NCI-H1436 treated with DMSO at 0.1 percent for 48 hours (cell line): ENCODE results near the gene KCNJ14.

ENCODE experiments used
- DNase-seq: peaks from one replicate; lab custom pipeline; 2025; lab: John Stamatoyannopoulos, UW

Gene KCNJ14

DNA sequence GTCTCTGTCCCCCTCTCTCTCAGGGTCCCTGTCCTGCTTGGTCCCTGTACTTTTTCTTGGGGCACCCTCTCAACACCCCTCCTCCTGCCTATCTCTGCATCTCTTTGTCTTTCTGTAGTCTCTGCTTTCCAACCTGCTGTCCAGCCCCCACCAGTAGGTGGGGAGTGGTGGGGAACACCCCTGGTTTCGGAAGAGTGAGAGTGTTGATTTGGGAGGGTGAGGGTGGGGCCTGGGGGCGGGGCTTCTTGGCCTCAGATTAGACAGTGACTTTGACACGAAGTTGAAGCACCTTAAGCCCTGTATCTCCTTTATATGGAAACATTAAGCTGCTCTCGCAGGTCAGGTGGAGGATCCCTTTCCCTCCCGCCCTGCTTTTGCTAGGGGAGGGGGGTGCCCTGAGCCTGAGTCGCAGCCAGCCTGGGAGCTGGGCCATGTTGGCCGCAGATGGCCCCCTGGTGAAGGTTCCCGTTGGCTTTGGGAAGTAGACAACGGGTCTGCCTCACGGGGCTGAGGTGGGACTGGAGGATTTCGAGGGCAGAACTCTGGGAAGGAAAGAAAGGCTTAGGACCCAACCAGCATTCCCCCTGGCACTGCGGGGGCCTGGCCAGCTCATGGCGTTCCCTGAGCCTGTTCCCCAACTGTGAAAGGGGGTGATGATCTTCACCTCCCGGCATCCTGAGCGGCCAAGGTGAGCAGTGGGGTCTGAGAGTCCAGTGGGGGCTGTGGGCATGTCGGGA, at the start of gene KCNJ14:
TSS of gene KCNJ14 (plus strand) at position 404 of the 737 bp plus-strand sequence. CDS start 6,151 bp downstream, outside the sequence.
- DNase-seq, result no peak

DNA sequence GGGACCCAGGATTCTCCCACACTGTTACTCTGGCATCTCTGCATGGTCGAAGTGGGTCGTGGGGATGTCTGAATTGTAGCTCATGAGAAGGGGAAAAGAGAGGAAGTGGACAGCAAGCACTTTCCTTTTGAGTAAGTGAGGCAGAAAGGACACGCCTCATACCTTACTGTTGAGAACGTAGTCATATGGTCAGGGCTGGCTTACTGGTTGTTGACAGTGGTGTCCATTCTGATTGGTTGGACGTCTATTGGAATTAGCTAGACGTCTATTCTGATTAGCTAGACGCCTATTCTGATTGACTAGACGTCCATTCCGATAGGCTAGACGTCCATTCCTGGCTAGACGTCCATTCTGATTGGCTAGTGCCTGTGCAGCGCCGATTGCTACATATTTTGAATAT, 49.5 kb upstream of the KCNJ14 start:
- no peak for DNase-seq

DNA sequence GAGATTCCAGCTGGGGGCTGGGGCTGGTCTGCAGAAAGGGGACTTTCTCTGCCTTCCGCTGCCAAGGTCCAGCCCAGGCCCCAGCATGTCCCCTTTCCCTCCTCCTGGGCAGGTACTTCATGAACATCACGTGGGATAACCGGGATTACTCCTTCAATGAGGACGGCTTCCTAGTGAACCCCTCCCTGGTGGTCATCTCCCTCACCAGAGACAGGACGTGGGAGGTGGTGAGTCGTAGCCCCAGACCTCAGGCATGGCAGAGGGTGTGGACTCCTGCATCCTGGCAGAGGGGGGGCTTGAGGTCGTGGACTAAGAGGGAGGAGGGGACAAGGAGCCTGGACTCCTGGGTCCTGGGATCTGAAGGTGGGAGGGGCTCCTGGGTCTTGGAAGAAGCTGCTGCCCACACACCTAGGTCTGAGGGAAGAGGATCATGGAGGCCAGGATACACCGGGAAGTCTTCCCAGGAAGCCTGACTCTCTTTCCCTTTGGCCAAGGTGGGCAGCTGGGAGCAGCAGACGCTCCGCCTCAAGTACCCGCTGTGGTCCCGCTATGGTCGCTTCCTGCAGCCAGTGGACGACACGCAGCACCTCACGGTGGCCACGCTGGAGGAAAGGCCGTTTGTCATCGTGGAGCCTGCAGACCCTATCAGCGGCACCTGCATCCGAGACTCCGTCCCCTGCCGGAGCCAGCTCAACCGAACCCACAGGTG, 41.3 kb upstream of the KCNJ14 start:
- DNase-seq, result no peak

DNA sequence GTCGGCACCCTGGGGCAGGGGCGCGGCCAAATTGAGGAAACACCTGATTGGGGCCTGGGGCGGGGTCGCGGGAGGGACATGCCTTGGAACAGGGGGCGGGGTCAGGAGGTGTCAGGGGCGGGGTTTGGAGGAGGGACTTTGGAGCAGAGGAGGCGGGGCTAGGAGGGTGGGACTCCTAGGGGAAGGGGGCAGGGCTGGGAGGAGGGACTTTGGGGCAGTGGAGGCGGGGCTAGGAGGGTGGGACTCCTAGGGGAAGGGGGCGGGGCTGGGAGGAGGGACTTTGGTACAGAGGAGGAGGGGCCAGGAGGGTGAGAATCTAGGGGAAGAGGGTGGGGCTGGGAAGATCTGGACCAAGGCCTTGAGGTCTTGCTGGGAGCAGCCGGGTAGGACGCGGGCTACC, 40.0 kb upstream of the KCNJ14 start:
- DNase-seq, result no peak

DNA sequence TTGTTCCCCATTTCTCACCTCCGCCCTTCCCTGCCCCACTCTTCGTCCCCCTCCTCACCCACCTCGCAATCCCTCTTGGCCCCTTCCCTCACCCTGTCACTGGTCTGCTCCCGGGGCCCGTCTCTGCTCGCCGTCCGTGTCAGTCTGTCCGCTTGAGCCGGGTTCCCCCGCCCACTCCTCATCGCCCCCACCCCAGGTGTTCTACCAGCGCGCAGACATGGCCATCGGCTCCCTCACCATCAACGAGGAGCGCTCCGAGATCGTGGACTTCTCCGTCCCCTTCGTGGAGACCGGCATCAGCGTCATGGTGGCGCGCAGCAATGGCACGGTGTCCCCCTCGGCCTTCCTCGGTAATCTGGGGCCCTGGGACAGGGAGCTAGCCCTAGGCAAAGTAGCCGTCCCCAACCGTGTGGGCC, 39.6 kb upstream of the KCNJ14 start:
- no peak for DNase-seq

DNA sequence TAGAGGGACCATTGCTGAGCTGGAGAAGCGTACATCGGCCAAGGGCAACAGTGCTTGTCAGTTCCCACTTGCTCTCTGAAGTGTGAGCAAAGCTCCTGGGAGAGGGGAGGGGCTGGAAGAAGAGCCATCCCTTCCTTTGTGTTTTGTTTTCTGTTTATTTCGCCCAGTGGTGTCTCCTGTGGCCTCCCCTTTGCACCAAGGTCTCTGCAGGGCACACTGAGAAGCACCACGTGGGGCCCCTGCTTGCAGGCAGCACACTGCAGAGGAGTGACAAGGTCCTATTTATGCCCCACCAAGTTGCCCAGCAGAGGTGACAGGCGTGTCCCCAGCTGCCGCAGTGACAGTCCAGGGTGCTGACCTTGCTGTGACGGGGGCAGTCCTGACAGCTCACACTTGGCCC, 38.0 kb upstream of the KCNJ14 start:
- DNase-seq, result no peak

DNA sequence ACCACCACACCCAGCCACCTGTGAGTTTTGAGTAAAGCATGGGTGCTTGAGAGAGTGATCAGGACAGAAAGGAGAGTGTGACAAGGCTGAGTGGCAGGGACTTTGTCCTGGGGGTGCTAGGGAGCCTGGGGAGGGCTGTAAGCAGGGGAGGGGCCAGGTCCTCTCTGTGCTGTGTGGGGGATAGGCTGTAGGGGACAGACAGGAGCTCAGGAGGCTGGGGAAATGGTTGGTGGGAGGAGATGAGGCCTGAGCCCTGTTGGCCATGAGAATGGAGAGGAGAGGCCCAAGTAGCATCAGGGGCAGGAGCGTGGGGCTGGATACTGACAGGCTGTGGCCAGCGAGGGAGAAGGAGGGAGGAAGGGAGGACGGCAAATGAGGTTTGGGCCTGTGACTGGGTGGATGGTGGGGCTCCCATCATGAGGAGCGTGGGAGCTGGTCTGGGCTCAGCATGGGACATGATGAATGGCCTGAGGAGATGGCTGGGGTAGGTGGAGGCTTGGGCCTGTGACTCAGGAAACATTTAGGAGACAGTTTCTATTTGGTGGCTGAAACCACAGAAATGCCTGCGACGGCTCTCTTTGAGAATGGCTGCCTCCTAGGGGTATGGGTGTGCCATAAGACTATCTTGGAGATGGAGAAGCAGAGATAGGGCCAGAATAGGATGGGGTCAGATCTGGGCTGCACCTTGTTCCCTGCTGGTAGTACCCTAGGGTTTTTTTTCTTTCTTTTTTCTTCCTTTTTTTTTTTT, 36.9 kb upstream of the KCNJ14 start:
- DNase-seq, result no peak

DNA sequence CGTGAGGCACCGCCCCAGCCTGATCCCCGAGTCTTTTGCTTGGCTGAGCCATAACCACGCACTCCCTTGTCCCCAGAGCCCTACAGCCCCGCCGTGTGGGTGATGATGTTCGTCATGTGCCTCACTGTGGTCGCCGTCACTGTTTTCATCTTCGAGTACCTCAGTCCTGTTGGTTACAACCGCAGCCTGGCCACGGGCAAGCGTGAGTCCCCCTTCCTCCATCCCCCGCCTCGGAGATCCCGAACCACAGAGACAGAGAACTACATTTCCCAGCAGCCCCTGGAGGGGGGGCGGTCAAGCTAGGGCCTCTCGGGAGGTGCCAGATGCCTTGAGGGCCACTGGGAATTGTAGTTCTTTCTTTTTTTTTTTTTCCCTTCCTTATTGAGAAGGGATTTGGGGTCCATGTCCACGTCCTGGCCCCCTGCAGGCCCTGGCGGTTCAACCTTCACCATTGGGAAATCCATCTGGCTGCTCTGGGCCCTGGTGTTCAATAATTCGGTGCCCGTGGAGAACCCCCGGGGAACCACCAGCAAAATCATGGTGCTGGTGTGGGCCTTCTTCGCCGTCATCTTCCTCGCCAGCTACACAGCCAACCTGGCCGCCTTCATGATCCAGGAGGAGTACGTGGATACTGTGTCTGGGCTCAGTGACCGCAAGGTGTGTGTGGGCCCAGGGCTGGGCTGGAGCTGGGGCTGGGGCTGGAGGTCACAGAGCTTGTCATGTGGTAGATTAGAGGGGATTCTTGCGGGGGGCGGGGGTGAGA, 36.0 kb upstream of the KCNJ14 start:
- no peak for DNase-seq

DNA sequence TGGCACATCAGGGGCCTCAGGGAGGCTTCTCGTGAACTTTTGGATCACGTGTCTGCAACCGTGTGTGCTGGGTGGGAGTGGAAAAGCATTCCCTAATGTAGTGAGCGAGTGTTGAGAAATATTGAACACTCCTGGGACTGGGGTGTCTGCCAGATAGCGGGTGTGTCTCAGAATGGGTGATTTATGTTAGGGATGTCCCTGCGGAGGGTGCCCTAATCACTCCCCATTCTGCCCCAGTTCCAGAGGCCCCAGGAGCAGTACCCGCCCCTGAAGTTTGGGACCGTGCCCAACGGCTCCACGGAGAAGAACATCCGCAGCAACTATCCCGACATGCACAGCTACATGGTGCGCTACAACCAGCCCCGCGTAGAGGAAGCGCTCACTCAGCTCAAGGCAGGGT, 33.8 kb upstream of the KCNJ14 start:
- no peak for DNase-seq

DNA sequence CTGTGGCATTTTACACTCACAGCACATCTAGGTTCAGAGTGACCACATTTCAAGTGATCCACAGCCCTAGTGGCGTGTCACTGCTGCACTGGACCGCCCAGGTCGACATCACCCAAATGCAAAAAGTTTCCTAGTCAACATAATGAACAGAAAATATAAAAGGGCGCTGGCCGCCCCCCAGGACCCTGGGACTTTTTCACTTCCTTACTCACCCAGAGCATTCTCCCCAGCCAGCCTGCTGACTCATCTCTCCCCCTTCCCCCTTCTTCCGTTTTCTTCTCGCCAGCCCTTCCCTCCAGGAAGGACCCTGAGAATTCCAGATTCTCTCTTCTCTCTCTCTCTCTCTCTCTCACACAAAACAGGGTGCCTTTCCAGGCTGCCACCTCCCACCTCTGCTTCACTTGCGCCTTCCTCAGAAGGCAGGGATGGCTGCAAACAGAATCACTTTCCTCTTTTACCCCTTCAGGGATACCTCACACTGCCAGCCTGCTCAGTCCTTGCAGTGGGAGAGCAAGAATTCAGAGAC, 30.6 kb upstream of the KCNJ14 start:
- no peak for DNase-seq

DNA sequence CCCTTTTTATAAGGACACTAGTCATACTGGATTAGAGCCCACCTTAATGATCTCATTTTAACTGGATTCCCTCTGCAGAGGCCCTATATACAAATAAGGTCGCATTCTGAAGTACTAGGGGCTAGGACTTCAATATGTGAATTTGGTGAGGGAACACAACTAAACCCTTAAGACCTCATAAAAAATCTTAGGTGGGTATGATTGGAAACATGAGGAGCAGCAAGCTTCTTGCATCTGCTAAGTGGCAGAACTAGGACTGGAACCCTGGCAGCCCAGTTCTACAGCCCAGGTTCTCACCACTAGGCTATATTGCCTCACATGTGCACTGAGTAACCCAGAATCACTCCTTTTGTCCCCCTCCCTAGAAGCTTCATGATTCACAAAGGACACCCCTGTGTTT, 26.7 kb upstream of the KCNJ14 start:
- no peak for DNase-seq

DNA sequence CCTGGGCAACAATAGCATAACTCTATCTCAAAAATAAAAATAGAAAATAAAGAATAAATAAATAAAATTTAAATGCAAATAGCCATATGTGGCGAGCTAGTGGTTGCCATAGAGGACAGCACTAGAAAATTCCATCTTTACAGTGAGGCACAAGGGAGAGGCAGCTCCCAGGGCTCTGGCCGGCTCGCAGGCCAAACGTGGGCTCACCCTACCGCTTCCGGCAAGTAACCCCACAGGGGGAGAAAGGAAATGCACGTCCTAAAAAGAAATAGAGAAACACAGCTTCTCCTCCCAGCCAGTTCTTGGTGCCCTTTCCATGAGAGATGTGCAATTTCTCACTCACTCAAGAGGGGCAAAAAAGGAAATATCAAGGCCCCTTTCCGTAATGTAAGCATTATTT, 22.0 kb upstream of the KCNJ14 start:
- DNase-seq, result no peak

DNA sequence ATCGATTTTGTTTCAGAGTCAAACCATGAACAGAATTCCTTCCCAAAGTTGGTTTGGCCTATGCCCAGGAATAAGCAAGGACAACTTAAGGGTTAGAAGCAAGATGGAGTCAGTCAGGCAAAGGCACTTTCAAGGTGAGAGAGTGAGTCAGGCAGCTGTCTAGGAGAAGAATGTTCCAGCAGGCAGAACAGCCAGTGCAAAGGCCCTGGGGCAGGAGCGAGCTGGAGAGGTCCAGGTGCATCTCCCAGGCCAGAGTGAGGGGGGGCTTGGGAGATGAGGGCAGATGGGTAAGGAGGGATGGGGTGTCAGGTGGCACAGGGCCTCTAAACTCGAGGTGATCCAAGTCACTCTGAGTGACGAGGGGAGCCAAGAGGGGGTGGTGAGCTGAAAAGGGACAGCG, 18.8 kb upstream of the KCNJ14 start:
- DNase-seq, result no peak

DNA sequence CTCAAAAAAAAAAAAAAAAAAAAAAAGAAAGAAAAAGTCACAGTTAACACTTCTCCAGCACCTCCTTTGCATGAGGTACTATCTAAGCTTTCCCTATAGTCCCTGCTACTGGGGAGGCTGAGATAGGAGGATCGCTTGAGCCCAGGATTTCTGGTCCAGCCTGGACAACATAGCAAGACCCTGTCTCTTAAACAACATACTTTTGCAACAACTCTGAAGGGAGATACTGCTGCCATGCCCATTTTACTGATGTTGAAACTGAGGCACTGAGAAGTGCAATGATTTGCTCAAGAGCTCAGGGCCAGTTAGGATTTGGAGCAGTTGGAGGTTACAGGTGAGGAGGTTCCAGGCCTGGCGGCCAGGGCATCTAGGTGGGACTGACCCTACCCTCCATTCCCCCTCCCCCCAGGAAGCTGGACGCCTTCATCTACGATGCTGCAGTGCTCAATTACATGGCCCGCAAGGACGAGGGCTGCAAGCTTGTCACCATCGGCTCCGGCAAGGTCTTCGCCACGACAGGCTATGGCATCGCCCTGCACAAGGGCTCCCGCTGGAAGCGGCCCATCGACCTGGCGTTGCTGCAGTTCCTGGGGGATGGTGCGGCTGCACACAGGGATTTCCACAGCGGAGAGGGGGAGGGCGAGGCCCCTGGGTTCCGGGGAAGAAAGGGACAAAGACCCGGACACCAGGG, 13.9 kb upstream of the KCNJ14 start:
- DNase-seq, result no peak

DNA sequence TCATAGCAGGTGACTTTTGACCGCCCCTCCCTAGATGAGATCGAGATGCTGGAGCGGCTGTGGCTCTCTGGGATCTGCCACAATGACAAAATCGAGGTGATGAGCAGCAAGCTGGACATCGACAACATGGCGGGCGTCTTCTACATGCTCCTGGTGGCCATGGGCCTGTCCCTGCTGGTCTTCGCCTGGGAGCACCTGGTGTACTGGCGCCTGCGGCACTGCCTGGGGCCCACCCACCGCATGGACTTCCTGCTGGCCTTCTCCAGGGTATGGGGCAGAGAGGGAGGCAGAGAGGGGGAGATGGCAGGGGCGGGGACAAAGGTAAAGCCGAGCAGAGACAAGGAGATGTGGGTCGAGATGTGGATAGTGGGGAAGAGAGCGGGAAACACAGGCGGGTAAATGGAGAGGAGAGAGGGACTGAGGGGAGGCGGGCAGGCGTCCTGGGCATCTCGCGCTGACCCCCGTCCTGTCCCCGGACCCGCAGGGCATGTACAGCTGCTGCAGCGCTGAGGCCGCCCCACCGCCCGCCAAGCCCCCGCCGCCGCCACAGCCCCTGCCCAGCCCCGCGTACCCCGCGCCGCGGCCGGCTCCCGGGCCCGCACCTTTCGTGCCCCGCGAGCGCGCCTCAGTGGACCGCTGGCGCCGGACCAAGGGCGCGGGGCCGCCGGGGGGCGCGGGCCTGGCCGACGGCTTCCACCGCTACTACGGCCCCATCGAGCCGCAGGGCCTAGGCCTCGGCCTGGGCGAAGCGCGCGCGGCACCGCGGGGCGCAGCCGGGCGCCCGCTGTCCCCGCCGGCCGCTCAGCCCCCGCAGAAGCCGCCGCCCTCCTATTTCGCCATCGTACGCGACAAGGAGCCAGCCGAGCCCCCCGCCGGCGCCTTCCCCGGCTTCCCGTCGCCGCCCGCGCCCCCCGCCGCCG, 13.0 kb upstream of the KCNJ14 start:
- no peak for DNase-seq

DNA sequence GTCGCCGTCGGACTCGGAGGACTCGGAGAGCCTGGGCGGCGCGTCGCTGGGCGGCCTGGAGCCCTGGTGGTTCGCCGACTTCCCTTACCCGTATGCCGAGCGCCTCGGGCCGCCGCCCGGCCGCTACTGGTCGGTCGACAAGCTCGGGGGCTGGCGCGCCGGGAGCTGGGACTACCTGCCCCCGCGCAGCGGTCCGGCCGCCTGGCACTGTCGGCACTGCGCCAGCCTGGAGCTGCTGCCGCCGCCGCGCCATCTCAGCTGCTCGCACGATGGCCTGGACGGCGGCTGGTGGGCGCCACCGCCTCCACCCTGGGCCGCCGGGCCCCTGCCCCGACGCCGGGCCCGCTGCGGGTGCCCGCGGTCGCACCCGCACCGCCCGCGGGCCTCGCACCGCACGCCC, 12.1 kb upstream of the KCNJ14 start:
- no peak for DNase-seq

DNA sequence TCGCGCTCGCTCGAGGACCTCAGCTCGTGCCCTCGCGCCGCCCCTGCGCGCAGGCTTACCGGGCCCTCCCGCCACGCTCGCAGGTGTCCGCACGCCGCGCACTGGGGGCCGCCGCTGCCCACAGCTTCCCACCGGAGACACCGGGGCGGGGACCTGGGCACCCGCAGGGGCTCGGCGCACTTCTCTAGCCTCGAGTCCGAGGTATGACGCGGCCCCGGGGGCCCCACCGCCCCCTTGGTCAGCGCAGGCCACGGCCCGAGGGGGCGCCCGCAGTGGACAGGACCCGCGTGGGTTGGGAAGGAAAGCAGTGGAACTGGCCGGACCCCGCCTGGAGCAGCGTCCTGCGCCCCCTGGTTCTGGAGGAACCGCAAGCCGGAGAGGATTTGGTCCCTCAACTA, 11.6 kb upstream of the KCNJ14 start:
- no peak for DNase-seq

DNA sequence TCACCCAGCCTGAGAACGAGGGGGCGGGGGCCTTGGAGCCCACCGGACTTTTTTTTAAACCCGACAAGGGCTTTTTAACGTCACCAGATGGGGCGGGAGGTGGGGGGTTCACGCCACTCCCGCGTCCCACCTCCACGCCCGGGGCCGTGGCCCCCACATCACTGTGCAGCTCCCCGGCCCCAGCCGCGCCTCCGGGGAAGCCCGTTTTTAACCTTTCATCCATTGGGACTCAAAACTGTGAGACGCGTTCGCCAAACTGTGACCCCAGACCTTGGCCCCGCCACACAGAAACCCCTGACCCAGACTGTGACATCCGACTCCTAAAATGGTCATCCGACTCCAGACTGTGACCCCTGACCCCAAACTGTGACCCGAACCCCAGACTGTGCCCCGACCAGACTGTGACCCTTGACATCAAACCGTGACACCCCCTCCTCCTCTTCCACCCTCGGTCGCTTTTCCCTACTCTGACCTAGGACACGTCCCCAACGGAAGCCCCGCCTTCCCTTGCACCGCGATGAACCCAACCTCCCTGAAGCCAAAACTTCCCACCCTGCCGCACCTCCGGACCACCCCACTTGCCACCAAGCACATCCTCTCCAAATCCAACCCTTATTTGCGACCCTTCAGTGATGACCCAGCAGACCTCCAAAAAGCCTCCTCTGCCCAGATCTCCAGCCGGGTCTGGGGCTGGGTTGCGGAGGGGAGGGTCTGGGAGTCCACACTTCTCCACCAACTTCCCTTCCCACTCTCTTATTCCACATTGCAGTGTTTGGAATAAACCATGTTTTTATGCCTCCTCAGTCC, 11.0 kb upstream of the KCNJ14 start:
- DNase-seq, result no peak

DNA sequence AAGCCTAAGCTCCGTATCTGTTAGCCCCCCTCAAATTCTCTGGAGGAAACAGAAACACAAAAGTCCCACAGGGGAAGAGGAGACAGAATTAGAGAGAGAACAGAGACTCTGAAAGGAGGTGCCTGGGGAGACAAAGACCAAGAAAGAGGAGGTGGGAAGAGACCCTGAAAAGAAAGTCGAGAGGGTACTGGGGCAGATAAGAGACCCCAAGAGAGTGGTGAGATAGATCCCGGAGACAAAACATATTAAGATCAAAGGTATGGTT, 10.5 kb upstream of the KCNJ14 start:
- no peak for DNase-seq

DNA sequence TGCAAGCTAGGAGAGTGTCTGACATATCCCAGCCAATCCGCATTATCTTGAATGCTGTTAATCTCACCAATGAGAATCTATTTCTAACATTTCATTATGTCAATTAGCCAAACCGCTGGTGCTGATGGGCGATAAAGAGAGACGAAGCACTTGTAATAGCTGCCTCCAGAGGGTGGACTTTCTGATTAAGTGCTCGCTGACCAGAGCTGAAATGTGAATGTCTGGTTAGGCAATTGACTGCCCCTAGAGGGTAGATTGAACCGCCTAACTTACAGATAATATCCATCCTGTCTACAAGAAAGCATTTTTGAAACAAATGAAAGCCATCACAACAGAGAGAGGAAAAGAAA, 10.1 kb upstream of the KCNJ14 start:
- peak; percentile 84 for DNase-seq
